Stimulated activated CD4-positive, alpha-beta T cell treated with anti-CD3 and anti-CD28 coated beads, TNF-alpha, amount 100 ng/mL, for 1 hour (primary cell): ENCODE measurements around the gene RAD51D.
"Not testable (repeated sequence)": the region's sequence is repeated elsewhere in the genome, so short reads cannot be mapped to it uniquely, and the experiment has no call there.

Experiments
- DNase-seq, 3 donors: peaks; one replicate each; pipeline ENCODE4 v3.0.0-alpha.2; 2020; ENCODE audit warnings: low read depth in 3 of 3, low spot score in 1 of 3

Gene RAD51D

DNA sequence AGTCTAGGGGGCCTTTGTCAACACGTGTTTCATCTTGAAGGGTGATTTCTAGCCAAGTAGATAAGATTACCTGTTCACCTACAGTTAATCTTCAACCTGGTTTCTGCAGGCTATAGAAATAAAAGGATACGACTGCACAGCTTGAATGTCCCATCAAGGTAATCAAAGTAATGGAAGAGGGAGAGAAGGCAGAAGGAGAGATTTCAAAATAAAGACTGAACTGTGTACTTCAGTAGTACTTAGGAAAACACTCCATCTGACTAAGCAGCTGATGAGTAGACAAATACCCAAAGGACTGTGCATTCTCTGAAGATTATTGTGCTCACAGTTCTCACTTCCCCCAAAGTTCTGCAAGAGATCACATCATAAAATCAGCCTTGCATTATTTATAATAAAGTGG, 50.3 kb downstream of the RAD51D start:
- no peak for DNase-seq

DNA sequence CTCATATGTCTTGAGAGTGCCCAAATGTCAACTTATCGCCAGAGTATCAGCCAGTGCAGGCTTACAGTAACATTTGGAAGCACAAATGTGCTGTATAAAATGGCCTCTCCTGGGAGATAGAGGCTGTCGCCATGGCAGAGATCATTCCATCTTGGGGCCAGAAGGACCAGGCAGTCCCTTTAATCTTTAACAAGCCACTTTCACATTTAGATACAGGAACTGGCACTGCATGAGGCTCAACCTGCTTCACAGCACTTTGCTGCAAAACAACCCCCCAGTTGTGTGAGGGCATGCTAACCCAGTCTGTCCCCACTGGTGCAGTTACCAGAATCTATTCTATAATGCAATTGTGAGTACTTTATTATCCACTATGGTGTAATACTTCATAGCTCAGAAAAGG, 51.4 kb downstream of the RAD51D start:
- no peak for DNase-seq

DNA sequence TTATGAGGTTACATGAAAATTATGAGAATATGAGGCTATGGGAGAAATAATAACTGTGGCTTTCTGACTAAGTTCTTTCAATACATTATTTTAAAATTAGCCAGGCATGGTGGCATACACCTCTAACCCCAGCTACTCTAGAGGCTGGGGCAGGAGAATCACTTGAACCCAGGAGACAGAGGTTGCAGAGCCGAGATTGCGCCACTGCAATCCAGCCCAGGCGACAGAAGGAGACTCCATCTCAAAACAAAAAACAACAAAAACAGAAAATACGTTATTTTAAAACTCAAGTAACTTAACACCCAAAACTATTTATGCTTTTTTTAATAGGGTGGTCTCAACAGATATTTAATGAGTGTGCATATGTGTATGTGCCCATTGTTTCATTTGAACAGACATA, 53.8 kb downstream of the RAD51D start:
- DNase-seq, result no peak

DNA sequence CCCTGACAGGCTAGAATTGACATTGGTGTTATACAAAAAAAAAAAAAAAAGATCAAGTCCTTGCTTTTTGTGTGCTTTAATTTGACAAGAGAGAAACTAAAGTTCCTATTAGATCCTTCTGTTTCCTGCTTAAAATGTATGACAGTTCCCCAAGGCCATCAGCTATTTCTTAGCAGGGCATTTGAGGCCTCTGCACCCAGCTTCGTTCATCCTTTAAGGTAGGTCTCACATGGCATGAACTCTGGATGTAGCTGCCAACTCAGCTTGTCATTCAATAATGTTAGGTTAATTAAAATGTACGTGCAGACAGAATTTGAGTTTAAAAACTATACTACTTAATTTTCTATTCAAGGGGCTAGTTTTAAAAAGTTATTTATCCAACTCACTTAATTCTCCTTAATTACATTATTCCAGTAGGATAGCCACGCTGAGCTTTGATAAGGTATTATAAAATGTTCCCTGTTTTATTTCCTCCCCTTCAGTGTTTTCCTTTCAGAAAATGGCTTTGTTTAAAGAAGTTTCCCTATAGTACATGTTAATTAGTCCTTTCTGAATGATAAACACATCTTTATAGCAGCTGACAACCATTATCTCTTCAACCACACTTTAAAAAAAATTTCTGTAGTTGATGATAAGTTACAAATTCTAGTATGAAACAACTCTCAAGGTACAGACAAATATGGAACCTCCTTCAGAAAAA, 55.0 kb downstream of the RAD51D start:
- no peak for DNase-seq

DNA sequence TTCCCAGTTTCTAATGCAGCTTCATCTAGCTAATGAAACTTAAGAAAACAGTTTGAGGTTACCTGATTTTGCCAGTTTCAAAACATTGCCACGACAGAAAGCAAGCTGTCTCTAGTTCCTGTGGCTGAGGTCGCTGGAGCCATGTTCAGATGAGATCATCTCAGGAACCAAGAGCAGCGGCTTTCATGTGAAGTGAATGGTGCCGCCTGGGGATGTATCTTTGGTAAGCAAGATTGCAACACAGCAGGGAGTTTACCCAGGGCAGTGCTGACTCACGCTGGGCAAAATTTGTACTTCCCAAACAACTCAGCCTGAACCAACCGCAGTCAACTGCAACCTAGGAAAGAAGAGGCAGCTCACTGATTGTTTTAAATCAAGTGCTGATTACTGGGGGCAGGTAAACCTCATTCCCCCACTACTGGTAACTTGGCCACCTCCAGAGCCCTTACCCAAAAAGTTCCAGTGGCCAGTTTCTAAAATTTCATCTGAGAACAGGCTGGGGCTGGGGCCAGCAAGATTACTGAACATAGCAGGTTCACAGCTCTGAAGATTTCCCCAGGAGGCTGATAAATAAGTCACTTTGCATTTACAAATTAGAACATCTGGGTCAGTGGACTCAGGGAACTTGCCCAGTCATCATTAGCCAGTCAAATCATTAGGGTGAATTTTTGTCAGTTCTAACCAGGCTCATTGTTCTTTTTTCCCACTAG, 56.0 kb downstream of the RAD51D start, which contains the start of gene RFFL:
Gene RFFL, minus strand, starts transcription at position 194 of the 710 bp plus-strand sequence. CDS start 37,154 bp downstream, outside the sequence.
- DNase-seq, result peak; percentile 58 to 75 (median 70)

DNA sequence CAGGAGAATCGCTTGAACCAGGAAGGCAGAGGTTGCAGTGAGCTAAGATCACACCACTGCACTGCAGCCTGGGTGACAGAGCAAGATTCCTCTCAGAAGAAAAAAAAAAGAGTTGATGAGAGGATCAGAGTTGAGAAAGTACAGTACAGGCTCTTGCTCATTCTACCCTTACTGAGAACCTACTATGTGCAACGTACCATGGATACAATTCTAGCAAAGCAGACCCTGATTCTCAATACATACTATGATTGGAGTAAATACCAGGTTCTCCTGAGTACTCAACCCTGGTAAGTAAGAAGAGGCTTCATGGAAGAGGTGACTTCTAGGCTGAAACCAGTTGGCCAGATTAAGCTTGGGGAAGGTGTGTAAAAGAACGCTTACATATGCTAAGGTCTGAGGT, 57.4 kb downstream of the RAD51D start:
- DNase-seq, result no peak

DNA sequence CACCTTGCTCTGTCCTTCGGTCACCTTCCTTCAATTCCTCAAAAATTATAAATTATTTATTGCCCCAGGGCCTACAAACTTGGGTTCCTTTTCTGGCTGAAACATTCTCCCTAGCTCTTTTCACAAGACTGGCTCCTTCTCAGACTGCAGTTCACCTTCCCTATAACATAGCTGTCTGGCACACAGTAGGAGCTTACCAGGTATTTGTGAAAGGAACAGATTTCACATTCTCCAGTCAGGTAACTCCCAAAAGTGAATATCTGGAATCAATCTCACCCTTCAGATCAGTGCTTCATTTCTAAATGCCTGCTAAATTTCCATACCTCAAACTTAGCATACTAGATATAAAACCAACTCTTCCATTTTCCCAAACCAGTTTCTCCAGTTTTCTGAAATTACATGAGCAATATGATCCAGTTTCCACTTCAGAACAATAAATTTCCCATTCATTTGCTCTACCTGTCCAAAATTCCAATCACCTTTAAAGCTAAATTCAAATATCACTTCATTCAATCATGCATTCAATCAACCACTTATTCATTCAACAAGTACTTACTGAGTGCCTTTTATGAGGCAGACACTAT, 62.2 kb downstream of the RAD51D start:
- no peak for DNase-seq

DNA sequence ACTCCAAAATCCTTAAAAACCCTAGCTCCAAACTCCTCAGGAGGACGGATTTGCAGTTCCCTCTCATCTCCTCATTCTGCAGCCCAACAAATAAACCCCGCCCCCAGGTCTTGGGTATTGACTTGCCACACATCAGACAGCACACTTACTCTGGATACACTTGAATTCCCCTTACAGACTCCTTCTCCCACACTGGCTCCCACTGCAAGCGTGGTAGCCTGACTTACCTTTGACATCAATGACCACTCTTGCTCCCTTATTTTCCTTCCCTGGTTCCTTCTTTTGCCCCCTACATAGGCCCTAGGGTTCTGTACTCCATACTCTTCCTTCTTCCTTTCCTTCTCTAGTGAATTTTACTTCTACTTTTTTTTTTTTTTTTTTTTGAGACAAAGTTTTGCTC, 63.6 kb downstream of the RAD51D start:
- no peak for DNase-seq

DNA sequence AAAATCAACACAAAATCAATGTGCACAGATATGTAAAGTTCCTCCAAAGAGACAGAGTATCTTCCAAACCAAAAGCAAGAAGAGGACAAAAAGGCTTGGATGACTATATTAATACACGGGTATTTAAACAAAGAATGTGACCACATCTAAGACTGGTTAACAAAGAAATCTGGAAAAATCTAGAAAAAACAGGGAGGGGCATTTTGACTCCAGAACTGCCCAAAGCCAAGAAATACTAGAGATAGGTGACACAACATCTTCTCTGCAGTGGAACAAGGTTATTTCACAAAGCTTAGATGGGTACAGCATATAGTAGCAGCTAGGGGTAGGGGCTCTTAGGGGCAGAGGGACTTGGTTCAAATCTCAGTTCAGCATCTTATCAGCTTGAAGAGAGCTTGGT, 66.5 kb downstream of the RAD51D start:
- DNase-seq, result no peak

DNA sequence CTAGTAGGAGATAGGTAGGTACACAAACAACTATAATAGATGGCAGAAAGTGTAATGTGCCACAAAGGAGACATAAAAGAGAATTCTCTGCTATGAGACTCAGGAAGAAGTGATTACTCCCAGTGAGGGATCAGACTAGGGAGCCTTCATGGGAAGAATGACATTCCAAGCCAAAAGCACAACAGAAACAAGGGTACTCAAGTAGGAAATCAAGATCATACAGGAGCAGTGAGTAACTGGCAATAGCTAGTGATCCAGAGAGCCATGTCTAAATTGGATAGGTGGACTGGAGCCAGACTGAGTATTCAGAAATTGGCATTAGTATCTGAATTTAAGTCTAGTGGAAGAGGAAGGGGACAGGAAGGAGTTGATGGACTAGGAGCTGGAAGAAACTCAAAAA, 66.9 kb downstream of the RAD51D start:
- no peak for DNase-seq

DNA sequence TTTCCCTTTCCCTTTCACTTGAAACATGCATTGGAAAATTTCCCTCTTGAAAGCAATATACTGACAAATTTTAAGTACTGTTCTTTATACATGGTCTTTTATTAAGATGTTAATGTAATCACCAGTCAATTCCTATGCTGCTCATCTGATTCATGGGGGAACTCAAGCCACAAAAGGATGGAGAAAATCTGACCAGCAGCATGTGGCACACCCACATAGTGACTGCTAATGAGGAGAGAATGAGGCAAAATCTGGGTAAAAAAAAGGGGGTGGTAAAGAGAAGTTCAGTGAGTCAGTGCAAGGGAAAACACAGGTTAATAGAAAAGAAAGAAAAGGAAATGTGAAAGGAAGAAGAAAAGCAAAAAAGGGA, 67.4 kb downstream of the RAD51D start:
- DNase-seq, result no peak

DNA sequence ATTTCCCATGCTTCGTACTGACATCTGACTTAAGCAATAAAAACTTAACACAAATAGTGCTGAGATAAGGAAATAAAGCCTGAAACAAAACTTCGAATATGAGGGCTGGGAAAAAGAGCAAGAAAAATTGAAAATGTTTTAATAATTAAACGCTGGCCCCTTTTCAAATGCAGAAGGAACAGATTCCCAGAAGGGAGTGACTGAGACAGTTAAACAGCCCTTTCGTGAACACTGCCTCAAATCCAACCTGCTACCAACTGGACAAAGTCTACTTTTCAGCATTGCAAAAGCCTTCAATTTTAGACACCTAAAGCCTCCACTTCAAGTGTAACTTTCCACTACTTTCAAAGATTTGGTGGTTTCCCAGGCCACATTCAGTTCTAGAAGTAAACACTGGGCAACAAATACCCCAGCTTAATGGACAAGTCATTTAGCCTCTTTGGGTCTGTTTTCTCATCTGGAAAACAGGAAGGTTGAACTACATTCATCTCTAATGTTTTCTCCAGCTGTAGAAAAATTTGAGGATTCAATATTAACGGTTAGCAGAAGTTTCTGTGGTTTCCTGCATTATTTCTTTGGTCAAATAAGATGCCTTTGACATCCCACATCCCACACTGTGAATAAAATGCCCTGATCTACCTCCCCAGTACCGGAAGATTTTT, 68.0 kb downstream of the RAD51D start:
- DNase-seq, result no peak

DNA sequence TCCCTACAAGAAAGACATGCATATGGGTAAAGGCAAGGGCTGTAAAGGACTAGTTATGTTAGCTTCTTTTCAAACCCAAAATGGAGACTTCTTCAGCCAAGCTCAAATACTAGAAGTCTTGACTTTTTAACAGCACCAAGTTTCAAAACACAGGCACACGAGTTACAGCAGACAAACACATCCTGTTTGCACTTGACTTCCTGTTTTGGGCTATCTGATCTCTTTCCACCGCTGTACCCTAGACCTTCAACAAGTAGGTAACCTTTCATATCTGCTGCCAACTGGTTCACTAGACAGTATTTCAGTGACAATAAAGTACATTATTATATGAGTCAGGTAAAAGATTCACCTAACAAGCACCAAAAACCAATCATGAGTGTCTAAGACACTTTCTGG, 68.5 kb downstream of the RAD51D start:
- peak in 2 of 3 donors; percentile 25 to 34 for DNase-seq

DNA sequence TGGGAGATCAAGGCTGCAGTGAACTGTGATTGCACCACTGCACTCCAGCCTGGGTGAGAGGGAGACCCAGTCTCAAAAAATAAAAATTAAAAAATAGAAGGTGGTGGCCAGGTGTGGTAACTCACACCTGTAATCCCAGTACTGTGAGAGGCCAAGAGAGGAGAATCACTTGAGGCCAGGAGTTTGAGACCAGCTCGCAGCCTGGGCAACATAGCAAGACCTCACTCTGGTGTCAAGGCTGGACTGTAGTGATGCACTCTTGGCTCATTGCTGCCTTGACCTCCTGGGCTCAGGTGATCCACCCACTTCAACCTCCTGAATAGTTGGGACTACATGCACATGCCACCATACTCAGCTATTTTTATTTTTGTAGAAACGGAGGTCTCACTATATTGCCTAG, 69.5 kb downstream of the RAD51D start:
- no peak for DNase-seq

DNA sequence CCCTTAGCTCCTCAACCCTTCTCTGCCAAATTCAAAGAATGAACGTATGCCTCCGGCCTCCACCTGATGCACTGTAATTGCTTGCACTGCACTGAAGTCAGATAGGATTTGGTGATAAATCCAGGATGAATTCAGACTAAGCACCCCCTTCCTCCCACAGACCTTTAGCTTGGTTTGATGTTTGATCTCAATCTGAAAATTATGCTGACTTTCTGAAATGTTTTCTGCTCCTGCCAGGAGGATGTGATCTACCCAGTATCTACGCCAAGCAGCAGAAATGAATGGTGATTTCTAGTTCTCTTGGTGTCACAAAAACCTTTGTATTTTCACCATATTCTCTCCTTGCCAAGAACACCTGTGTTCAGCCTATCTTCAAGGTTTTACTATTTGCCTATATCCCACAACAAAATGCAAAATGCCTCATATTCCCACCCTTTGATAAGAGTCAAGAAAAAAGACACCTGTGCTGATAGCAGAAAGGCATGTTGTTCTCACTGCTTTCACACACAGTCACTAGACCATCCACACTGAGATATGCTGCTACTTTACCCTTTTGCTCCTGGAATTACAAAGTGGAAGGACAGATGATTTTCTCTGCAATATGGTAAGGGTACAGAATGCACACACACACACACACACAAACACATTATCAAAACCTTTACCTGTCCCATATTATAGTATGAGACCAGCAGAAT, 70.8 kb downstream of the RAD51D start:
- no peak for DNase-seq

DNA sequence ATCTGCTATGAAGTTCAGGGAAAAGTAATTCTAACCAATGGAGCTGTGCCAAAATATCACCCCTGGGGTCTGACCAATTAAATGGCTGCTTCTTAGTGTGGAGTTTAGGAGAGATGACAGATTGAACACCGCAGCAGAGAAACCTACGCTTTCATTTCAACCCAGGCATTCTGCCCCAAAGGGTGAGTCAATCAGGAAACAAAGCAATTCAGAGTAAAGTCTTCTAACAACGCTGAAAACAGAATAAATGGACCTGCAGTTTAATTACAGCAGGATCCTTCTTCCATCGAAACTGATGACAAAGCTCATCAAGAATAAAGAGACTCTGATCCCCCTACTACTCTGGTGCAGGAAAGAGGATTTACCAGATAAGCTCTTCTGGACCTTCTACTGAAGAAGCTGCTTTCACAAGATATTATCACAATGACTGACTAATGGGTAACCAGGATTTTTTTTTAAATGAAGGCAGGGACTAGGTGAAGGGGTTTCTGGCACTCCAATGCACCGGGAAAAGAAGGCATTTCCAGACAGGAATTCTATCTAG, 72.8 kb downstream of the RAD51D start:
- DNase-seq, result peak; percentile 6 to 34 (median 26)

DNA sequence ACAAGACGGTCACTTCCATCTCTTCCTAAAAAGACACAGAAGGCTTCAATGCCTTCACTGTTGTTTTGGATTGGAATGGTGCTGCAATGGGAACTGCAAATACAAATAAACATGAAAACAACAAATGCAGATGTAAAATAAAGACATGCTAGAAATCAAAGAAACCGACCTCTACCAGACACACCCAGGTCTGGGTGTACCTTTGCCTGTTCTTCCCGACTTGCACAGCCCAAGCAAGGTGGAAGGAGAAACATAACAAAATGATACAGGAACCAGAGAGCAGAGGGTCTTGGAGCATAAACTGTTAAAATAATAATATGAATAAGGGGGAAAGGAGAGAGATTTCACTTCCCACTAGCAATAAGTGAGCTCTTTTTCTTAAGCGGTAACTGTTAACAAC, 73.4 kb downstream of the RAD51D start:
- DNase-seq, result no peak

DNA sequence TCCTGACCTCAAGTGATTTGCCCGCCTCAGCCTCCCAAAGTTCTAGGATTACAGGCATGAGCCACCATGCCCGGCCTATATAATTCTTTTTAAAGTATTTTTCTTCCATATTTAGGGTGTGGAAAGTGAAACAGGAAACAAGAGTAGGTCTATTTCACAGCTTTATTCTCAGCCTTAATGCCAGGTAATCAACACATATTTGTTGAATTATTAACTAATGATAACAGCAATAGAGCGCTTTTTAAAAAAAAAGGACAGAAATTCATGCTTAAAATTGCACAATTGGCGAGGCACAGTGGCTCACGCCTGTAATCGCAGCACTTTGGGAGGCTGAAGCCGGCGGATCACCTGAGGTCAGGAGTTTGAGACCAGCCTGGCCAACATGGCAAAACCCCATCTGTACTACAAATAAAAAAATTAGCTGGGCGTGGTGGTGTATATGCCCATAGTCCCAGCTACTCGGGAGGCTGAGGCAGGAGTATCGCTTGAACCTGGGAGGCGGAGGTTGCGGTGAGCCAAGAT, 74.1 kb downstream of the RAD51D start:
- not testable (repeated sequence) for DNase-seq

DNA sequence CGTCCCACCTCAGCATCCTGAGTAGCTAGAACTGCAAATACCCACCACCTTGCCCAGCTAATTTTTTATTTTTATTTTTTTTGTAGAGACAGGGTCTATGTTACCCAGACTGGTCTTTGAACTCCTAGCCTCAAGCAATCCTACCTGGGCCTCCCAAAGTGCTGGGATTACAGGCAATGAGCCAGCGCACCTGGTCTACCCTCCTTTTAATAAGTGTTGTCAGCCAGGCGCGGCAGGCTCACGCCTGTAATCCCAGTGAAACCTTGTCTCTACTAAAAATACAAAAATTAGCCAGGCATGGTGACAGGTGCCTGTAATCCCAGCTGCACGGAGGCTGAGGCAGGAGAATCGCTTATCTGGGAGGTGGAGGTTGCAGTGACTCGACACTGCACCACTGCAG, 75.5 kb downstream of the RAD51D start:
- DNase-seq, result no peak
